Activated T-helper 1 cell treated with Interleukin-2 at 50 U/mL for 16 hours (primary cell): Measurements from ENCODE around the gene SGIP1.

Experiments used
- DNase-seq: peaks from one replicate; pipeline ENCODE4 v3.0.0-alpha.2; 2020; ENCODE audit warnings: low read depth

Gene SGIP1

DNA sequence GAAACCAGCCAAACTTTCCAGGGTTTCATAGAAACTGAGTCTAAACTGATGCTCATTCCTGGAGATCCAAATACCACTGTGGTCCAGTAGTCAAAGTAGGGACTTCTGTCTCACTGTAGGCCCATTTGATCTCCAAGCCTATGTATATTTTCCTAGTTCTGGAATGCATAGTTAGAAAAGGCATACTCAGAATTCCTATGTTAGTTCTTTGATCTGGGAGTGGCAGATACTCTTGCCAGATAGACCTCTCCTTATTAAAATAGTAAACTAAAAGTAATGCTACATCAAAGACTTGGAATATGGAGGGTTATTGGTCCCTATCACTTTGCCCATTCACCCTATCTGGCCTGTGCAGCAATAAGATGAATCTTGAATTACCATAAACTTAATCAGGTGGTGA, 10.4 kb upstream of the SGIP1 start:
- no peak for DNase-seq

GRCh38 chr1:66525086-66525485, 8.9 kb upstream of the SGIP1 start:
- no peak for DNase-seq

- DNase-seq: no peak
These were observed 7.9 kb upstream of the SGIP1 start for GRCh38 chr1:66526036-66526435.

DNA sequence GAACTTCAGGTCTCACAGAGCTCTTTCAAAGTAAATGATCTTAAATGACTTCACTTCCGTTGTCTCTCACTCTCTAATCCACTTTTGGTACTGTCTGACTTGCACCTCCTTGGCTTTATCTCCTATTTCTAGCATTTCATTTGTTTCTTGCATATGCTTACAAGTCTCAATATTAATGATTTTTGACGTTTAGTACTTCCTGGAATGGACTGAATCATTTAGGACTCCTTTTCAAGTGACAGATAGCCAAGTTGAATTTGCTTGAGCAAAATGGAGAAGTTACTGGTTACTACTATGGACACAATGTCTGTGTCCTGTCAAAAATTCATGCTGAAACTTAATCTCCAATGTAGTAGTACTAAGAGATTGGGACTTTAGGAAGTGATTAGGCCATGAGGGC, 7.0 kb upstream of the SGIP1 start:
- DNase-seq: no peak

DNA sequence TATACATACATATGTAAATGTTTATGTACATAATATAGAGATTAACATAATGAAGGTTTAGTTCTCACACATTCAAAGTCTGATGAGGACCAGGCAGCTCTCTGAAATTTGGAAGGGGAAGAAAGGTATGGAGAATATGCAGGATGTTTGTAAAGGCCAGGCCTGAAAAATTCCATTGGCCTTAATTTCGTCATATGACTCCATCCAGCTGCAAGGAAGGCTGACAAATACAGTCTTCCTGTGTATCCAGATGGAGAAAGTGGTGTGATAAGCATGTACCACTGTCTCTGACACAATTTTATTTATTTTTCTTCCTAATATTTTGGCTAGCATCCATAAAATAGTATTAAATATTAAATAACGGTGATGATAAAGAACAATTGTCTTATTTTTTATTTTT, 6.3 kb upstream of the SGIP1 start:
- DNase-seq: no peak

DNA sequence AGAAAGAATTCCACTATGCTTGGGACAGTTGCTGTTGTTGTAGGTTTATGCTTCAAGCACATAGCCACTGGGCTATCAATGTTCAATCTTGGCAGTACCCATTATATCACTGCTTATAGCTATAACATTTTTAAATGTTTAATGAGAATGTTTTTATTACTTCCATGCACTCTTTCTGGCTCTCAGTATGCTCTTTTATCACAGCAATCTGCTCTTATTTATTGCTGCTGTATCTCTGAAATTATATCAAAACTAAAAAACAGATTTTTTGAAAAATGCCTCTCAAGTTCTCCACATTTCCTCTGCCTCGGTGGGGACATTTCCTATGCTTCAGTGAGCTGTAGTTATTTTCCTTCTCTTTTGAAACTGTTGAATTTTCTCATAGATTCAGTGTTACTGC, 5.4 kb upstream of the SGIP1 start:
- no peak for DNase-seq

GRCh38 chr1:66532214-66532613, 1.7 kb upstream of the SGIP1 start:
- DNase-seq: no peak

- no peak for DNase-seq
These were observed 862 bp upstream of the SGIP1 start for GRCh38 chr1:66532798-66533783.

DNA sequence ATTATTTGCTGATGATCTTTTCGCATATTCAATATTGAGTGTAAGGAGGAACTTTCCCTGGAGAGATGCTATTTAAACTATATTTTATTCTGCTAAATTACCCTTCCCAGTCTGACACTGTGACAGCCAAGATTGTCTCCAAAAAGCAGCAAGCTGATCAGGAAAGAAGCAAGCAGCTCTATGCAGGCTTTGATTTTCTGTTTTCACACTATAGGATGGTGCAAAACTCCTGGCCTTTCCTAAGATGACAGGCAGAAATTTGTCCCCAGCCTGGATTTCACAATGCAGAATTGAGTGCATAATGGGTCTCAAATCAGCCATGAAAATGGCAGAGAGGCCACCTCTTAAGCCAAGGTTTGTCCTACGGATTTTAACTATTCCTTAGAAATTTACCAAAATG, 1.1 kb downstream of the SGIP1 start:
- DNase-seq: no peak

DNA sequence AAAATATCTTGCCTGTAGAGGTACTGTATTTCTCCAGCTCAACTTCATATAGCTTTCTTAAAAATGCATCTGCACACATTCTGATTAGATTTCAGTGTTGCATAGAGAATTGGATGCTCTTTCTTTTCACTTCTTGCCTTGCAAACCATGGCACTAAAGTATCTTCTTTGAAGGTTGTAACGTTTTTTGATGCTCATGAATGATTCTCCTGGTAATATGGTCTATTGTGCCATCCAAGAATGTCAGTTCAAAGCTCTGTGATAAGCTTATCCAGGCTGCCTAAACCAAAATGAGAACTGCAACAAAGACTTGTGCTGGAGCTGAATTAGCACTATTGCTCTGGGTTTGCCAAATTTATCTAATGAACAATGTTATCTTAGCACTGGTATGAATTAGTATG, 1.9 kb downstream of the SGIP1 start:
- DNase-seq: no peak

- no peak for DNase-seq
These were observed 3.8 kb downstream of the SGIP1 start for GRCh38 chr1:66537718-66538117.

- DNase-seq: no peak
These were observed 5.5 kb downstream of the SGIP1 start for GRCh38 chr1:66539491-66539890.

DNA sequence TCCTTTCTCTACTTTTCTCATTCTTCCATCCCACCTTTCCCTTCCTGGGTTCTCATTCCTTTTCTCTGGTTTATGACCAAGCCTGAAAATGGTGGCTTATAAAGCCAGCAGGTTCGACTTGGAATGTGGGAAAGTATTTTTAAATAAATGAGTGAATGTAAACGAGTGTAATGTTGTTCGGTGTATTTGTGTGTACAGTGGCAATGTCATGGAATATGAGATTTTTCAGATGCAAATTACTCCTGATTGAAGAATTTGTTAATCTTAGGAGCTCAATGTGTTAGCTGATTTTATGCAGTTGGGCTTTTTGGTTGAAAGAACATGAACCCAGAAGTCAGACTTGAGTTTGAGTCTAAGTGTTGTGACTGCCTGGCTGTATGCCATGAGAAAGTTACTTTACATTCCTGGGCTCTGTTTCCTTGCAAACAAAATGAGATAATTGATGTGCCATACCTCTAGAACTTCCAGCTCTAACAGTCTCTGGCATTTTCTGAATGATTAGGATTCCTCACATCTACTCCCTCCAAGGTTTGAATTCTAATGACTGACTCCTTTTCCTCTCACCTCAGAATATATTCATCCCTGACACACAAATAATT, 6.6 kb downstream of the SGIP1 start:
- DNase-seq: no peak

DNA sequence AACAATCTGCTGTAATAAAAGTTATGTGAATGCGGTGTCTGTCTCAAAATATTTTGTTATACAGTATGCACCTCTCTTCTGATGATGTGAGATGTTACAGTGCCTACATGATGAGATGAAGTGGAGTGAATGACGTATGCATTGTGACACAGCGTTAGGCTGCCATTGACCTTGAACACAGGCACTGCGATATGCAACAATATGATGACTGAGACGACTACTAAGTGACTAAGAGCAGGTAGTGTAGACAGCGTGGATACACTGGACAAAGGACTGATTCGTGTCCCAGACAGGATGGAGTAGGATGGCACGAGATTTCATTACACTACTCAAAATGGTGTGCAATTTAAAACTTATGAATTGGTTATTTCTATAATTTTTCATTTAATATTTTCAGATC, 8.4 kb downstream of the SGIP1 start:
- DNase-seq: no peak

DNA sequence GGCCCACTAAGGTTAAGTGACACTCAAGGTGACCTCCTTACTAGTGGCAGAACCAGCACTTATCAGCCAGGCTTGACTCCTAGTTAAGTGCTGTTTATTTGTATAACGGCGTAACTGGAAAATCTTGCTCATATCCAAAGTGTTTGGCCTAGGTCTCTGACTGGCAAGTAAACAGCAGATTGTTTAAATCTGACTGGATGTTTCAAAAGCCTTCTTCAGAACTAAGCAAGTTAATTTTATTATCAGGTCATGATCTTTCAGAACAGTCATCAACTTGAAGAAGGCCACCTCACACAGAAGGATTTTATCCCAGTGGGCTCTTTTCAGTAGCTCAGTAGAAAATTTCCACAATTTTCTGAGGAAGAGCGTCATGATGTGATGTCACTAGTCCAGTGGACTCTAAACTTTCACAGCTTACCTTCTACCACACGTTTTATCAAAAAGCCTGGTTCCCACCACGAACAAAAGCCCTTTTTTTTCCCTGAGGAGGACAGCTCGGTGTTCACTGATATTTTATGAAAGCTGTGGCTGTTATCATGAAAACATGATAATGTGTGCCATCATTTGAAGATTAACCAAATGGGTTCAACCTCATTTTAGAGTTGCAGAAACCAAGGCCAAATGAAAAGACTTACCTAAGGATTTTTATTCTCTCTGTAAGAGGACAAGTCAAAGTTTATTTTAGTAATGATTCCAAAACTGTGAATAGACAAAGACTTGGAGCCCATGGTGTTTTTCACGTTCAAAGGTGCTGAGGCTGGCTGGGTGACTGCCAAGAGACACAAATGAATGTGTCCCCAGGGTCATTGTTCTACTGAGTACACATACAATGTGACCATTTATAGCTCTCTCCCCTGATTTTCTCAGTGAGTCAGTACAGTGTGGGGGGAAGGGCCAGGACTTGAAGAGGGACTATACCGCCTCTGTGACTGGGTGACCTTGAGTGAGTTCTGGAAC, 9.1 kb downstream of the SGIP1 start:
- DNase-seq: no peak

GRCh38 chr1:66546047-66546810, 12.3 kb downstream of the SGIP1 start:
- no peak for DNase-seq

DNA sequence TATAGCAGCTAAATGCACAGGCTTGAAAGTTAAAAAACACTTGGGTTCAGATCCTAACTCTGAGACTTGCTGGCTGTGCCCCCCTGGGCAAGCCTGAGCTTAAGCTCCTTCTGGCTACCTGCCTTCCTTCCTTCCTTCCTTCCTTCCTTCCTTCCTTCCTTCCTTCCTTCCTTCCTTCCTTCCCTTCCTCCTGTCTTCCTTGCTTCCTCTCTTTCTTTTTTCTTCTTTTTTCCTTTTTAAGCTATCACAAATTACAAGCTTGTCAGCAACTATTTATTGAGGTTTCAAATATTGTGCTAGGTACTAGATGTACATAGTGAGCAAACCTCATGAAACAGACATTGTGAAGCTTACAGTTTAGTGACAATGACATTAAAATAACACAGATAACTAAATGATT, 15.1 kb downstream of the SGIP1 start:
- DNase-seq: no peak

DNA sequence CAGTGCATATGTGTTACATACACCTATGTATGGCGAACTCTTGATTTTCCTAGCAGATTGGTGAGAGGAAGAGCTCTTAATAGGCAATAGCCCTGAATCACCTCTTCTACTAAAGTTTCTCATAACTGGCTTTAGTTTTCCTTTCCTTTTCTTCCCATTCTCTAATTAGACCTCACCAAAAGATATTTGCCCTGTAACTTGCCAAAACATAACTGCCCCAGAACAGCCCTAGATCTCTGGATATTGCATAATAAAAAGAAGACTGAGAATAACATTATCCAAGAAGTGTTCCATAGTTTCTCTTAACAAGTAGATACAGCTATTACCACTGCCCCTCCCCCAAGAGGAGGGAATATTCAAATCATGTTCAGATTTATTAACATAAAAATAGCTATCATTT, 16.3 kb downstream of the SGIP1 start:
- DNase-seq: no peak

- DNase-seq: no peak
These were observed 18.3 kb downstream of the SGIP1 start for GRCh38 chr1:66552287-66552686.

DNA sequence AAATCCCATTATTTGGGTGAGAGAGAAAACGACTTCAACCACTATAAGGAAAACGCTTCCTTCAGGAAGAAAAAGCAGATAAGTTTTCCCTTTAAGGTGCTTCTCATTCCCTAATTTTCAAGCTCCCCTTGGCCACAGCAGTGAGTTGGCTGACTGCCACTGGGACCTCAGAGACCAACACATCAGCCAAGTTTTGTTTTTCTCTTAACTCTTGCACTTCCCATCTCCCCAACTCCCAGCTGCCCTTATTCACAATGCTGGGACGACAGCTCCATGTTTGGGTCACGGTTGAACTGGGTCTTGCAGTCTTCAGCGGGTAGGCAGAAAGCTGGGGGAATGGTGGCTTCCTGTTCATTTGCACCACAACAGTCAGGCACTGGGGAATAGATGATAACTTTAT, 18.9 kb downstream of the SGIP1 start:
- no peak for DNase-seq

DNA sequence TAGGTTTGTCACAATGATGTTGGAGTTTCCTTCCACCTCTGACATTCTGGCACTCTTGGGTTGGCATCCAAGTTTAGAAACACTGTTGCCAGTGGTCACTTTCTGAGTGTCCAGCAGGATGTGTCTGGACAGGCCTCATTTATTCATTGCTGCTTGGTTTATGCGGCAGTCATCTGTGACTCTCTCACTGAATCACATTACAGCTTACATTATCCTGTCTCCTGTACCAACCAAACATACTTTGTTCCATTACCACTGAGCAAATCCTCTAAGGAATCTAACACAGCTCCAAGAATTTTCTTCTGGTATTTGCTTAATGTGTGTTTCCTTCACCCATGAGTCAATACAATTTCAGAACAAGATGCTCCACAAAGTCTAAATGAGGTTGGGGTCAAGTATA, 19.9 kb downstream of the SGIP1 start:
- no peak for DNase-seq

DNA sequence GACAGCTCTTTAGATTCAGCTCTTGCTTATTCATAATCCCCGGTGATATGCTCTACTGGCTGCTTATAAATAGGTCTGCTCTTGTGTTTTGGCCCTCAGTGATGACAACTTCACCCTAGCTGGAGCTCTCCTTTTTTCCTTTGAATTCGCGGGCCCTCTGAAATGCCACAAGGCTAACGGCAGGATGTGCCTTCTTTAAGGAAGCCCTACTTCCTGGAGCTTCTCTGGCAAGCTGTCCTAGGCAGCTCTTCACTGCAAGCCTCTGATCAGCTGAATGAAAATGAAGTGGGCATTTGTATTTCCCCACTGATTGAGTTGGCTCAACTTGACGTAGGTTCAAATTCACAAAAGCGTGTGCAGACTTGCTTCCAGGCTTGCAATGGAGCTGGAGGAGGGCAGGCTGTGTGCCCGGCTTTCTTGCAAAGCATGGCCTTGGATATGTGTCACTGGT, 22.2 kb downstream of the SGIP1 start:
- DNase-seq: no peak
